ENCODE data around the gene RNF213.

- TF ChIP-seq POLR2AphosphoS5 (IDR thresholded peaks at IDR 0.05) (no peak), CTCF (IDR thresholded peaks at IDR 0.05) (no peak)
Measured at GRCh38 chr17:80427366-80428282, 167.0 kb downstream of the RNF213 start.
